ENCODE results near the gene CRYZL1. TPM values are rescaled to one million over a fixed set of nuclear protein-coding genes. Genes with fewer than 3 reads are reported as not detected.

Gene CRYZL1
- total and polyA plus RNA-seq, 2 of the 8 experiments (the other 6 are each of a cell fraction or from before 2014, with no cell fraction given), result 15.6 to 15.8 TPM

DNA sequence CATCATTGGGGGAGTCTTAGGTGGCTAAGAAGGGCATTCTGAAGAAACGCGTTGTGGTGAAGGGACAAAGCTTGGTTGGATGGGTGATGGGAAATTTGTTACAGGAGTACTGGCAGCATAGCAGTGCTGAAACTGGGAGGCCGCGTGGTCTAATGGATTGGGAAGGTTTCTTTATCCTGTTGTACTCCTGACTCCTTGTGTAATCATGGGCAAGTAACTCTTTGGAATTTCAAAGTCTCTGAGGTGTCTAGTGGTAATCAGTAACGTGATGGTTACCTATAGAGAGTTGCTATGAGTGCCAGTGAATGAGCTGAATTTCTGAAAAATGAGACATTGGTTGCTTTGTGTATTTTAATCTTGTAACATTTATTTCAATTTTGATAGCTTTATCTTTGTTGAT is 71.5 kb downstream of the CRYZL1 start:
- H3K14ac ChIP-seq (ENCODE audit: insufficient read length), result no peak overlapping the region
- H3K27ac ChIP-seq (ENCODE audit: low read depth, low read length), result no peak overlapping the region
- CTCF ChIA-PET (ENCODE audit: partially characterized antibody), result interaction anchor here (0.6 to 1.1 kb wide), 2 partner anchors 10 to 36 kb away, joined by 3 to 5 read pairs; no protein-coding TSS in a partner anchor
- no peak overlapping the region for H4K91ac ChIP-seq (replicated peaks; ENCODE audit: insufficient read length, low read length)
- H3K18ac ChIP-seq (ENCODE audit: extremely low read depth, low read length), result no peak overlapping the region
- H2AK5ac ChIP-seq (ENCODE audit: low read depth, low read length), result no peak overlapping the region
- FAIRE-seq, result no peak
- no peak overlapping the region for H2BK120ac ChIP-seq (replicated peaks; ENCODE audit: low read depth, low read length)
- DNase-seq (ENCODE audit: low read depth in 1 of 2, low spot score in 2 of 2), result no peak
- no peak overlapping the region for H3K4ac ChIP-seq (replicated peaks; ENCODE audit: insufficient read length, low read depth, low read length)
- no peaks in the 10 kb centered on the region for H3K79me1 ChIP-seq (ENCODE audit: low read depth, low read length)
- peaks cover 0 to 4% of the 10 kb centered on the region in 2 experiments; a peak in 1 of 4 replicates for H3K79me2 ChIP-seq (ENCODE audit: control insufficient read depth in 1 of 2, insufficient read depth in 2 of 2, low read length in 2 of 2)
- H3K56ac ChIP-seq (replicated peaks; ENCODE audit: insufficient read length, low read depth, low read length), result no peak overlapping the region
- H2BK15ac ChIP-seq (ENCODE audit: low read length), result no peak overlapping the region
- H2BK20ac ChIP-seq (ENCODE audit: low read length), result no peak overlapping the region
- H2BK12ac ChIP-seq (ENCODE audit: low read depth, low read length), result no peak overlapping the region
- no peaks in the 10 kb centered on the region for H3K9me3 ChIP-seq (ENCODE audit: insufficient read depth in 2 of 2, low read depth in 1 of 2, low read length in 1 of 2)
- H3K4me2 ChIP-seq (ENCODE audit: insufficient read depth in 1 of 2, low read depth in 2 of 2, low read length in 2 of 2), result no peak overlapping the region
- no peak overlapping the region for H3K9ac ChIP-seq (replicated peaks in 1 of 4; ENCODE audit: extremely low read depth in 1 of 4, low read depth in 3 of 4, low read length in 3 of 4)
- no peak overlapping the region for H3K23ac ChIP-seq (ENCODE audit: insufficient read length)
- 96% methylated on average over 5 of the region's 5 CpGs; no CpG with 5 or more reads in 1 of the 2 experiments for WGBS, 2 experiments (ENCODE audit: extremely low coverage in 1 of 2, insufficient coverage in 1 of 2, insufficient read length in 1 of 2, insufficient replicate concordance in 2 of 2, low coverage in 1 of 2, low lambda C conversion rate in 2 of 2, missing lambda C conversion rate in 1 of 2)
- no peaks in the 10 kb centered on the region for H3K4me1 ChIP-seq (replicated peaks in 1 of 4; ENCODE audit: control insufficient read depth in 3 of 4, insufficient read depth in 4 of 4, low read length in 3 of 4)
- H3K36me3 ChIP-seq (ENCODE audit: control insufficient read depth in 2 of 4, insufficient read depth in 4 of 4, low read length in 3 of 4), result peaks cover 20 to 84% (median 38%) of the 10 kb centered on the region in 4 experiments
- no peaks in the 10 kb centered on the region for H3K23me2 ChIP-seq (ENCODE audit: low read depth, low read length)
- H3K27me3 ChIP-seq (replicated peaks in 1 of 4; ENCODE audit: control insufficient read depth in 3 of 4, extremely low read depth in 1 of 4, insufficient read depth in 3 of 4, low read length in 3 of 4), result no peaks in the 10 kb centered on the region
- H4K20me1 ChIP-seq (replicated peaks in 1 of 2; ENCODE audit: control insufficient read depth in 1 of 2, insufficient read depth in 2 of 2, low read length in 2 of 2), result peaks cover 1 to 2% of the 10 kb centered on the region in 2 experiments
- H3K4me3 ChIP-seq (ENCODE audit: extremely low read depth in 1 of 4, insufficient read depth in 2 of 4, low read depth in 3 of 4, low read length in 4 of 4), result no peak overlapping the region
- H2BK5ac ChIP-seq (ENCODE audit: low read depth, low read length), result no peak overlapping the region; the same call in 1 of the 2 replicates
- no peak overlapping the region for H2AFZ ChIP-seq (ENCODE audit: low read length)
- no peak overlapping the region for H4K5ac ChIP-seq (ENCODE audit: insufficient read length, low read depth, low read length)
- POLR2A ChIA-PET (ENCODE audit: partially characterized antibody), result interaction anchor here (0.9 to 3.7 kb wide), 3 partner anchors 9 to 13 kb away, joined by 3 to 16 read pairs (median 3); no protein-coding TSS in a partner anchor
- no peak overlapping the region for H4K8ac ChIP-seq (ENCODE audit: extremely low read depth, insufficient read depth, low read length)
- TF ChIP-seq CEBPB (IDR thresholded peaks at IDR 0.05; ENCODE audit: low read depth, low read length) (no peak), MAFK (IDR thresholded peaks at IDR 0.05; ENCODE audit: low read depth, low read length) (no peak), RNF2 (IDR thresholded peaks at IDR 0.05; ENCODE audit: borderline replicate concordance, low read depth, low read length, missing control alignments, poor library complexity, severe bottlenecking) (no peak), NRF1 (IDR thresholded peaks at IDR 0.05; ENCODE audit: low read depth, low read length) (no peak), JUND (IDR thresholded peaks at IDR 0.05; ENCODE audit: low read length) (no peak), CTBP2 (IDR thresholded peaks at IDR 0.05; ENCODE audit: borderline replicate concordance, insufficient read depth, insufficient read length, low read length) (no peak), BRCA1 (IDR thresholded peaks at IDR 0.05; ENCODE audit: low read depth, low read length) (no peak), JUN (IDR thresholded peaks at IDR 0.05; ENCODE audit: low read depth, low read length) (no peak), FOSL1 (IDR thresholded peaks at IDR 0.05; ENCODE audit: insufficient read depth, low read depth, low read length) (no peak), HDAC2 (IDR thresholded peaks at IDR 0.05; ENCODE audit: borderline replicate concordance in 1 of 2, low read depth in 2 of 2, low read length in 2 of 2) (no peak)
- TF ChIP-seq, protein P1, sequence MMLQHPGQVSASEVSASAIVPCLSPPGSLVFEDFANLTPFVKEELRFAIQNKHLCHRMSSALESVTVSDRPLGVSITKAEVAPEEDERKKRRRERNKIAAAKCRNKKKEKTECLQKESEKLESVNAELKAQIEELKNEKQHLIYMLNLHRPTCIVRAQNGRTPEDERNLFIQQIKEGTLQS (IDR thresholded peaks at IDR 0.05; ENCODE audit: insufficient read depth, low read depth, low read length), result no peak

Data from H1 (cell line).